Psoas muscle (tissue), 8 donors: Measurements from ENCODE around the gene NPLOC4. TPM values are rescaled to one million over a fixed set of nuclear protein-coding genes. Genes with fewer than 3 reads are reported as not detected.

Experiments used
- ATAC-seq, 4 donors: fragments of 200-7000 bp; cut with Tn5 transposase; one replicate each; pipeline ENCODE4 v1.9.1; 2020; ENCODE audit warnings: moderate library complexity in 3 of 4, mild to moderate bottlenecking in 2 of 4
- DNase-seq, 2 donors: peaks; one replicate each; pipeline ENCODE4 v3.0.0-alpha.2; 2020
- H3K27ac ChIP-seq: fragments of 200-600 bp; one replicate; pipeline ENCODE4 v1.8.0; 2022
- H3K27me3 ChIP-seq, 3 donors: fragments of 200-600 bp in 1 of 3; one replicate each; pipeline versions ENCODE4 v1.6.1 to v1.8.0; 2013 to 2022; ENCODE audit warnings: low read length in 2 of 3, mild to moderate bottlenecking in 2 of 3, moderate library complexity in 1 of 3; ENCODE audit not compliant: insufficient read depth in 3 of 3
- H3K36me3 ChIP-seq, 2 donors: fragments of 200-600 bp in 1 of 2; one replicate each; pipeline versions ENCODE4 v1.6.1 to v1.8.0; 2013 to 2022; ENCODE audit warnings: low read depth in 1 of 2, mild to moderate bottlenecking in 1 of 2, moderate library complexity in 1 of 2; ENCODE audit not compliant: insufficient read depth in 1 of 2
- H3K4me1 ChIP-seq: fragments of 200-600 bp; one replicate; pipeline ENCODE4 v1.8.0; 2022
- H3K4me3 ChIP-seq: fragments of 200-600 bp; one replicate; pipeline ENCODE4 v1.8.0; 2022; ENCODE audit warnings: mild to moderate bottlenecking
- H3K9me3 ChIP-seq: fragments of 200-600 bp; one replicate; pipeline ENCODE4 v1.8.0; 2022
- WGBS, 3 donors: extraction: QIAGEN DNeasy Blood & Tissue Kit; methylation state at CpG; one replicate each; pipeline versions ENCODE4 v1.1.6 to v1.1.7; 2013; 5-methylcytosine and 5-hydroxymethylcytosine counted together
- intact Hi-C, 2 donors: fragments of 100-400 bp; cut with DNase I; formaldehyde crosslinking; loops; one replicate each; pipeline versions ENCODE4 v1.11.0 to v1.14.2; 2022
- polyA plus RNA-seq, 3 donors: library from polyadenylated mRNA; stranded (reverse); fragments of 200-250 nt; gene quantifications; one replicate each; pipeline ENCODE4 v1.2.3, GENCODE V29; 2013
- total RNA-seq, 4 donors: library from RNA; stranded (reverse); fragmentation: NEBNext Ultra II Directional in 2 of 4; extraction: Animal tissue kit (Norgen Biotek cat#: 25700) in 2 of 4; gene quantifications; one replicate each; pipeline versions ENCODE4 v1.2.1 to v1.2.4, GENCODE V29; 2021 to 2023
- TF ChIP-seq, protein P1 (sequence below): fragments of 200-600 bp; IDR thresholded peaks from one replicate; pipeline ENCODE4 v1.8.0; 2022; ENCODE audit warnings: antibody characterized with exemption
- donor health status: healthy with polysubstance abuse.
- donor health status: DM: no; HTN: no; CAD: no; lungs with moderate emphysema.
- donor health status: Bipolar disorder and iron deficiency.
- donor health status: healthy.
- donor health status: DM: yes; HTN: yes; CAD: no.
- donor health status: DM: no; HTN: no; CAD: no.
- donor health status: DM: no; HTN: no; CAD: no.
- donor health status: DM: yes; HTN: yes; CAD: no.

NPLOC4 gene
- total and polyA plus RNA-seq, 7 donors: 87.3 to 414 (median 204) TPM

- Histone ChIP-seq H3K9me3 (no peaks in the 10 kb centered on the region), H3K27ac (peak within 1 kb of the TSS; percentile 84), H3K4me1 (peaks cover 15% of the 10 kb centered on the region), H3K4me3 (peak within 1 kb of the TSS; percentile 97), H3K27me3 (no peaks in the 10 kb centered on the region), H3K36me3 (peaks cover 8 to 41% of the 10 kb centered on the region in 2 donors)
- TF ChIP-seq, protein P1, sequence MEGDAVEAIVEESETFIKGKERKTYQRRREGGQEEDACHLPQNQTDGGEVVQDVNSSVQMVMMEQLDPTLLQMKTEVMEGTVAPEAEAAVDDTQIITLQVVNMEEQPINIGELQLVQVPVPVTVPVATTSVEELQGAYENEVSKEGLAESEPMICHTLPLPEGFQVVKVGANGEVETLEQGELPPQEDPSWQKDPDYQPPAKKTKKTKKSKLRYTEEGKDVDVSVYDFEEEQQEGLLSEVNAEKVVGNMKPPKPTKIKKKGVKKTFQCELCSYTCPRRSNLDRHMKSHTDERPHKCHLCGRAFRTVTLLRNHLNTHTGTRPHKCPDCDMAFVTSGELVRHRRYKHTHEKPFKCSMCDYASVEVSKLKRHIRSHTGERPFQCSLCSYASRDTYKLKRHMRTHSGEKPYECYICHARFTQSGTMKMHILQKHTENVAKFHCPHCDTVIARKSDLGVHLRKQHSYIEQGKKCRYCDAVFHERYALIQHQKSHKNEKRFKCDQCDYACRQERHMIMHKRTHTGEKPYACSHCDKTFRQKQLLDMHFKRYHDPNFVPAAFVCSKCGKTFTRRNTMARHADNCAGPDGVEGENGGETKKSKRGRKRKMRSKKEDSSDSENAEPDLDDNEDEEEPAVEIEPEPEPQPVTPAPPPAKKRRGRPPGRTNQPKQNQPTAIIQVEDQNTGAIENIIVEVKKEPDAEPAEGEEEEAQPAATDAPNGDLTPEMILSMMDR: no peak
- peak; percentile 98 to 99 for DNase-seq
- 0 to 1% (median 0%) methylated on average over 67 to 112 of the region's 112 CpGs for WGBS, 3 donors
- ATAC-seq: peak; percentile 98 to 99 (median 98)
- intact Hi-C loops: loop anchor here in 1 of 2 donors (5.0 kb wide), 1 partner anchor 47 kb away; the partner anchor contains the start of genes NPLOC4 and TSPAN10
Observed at GRCh38 chr17:81683584-81684441, 46.9 kb upstream of the NPLOC4 start, which contains the start of the genes ARL16 and HGS. ARL16 (minus strand) TSS chr17:81683797; CDS start chr17:81683753, 44 bp downstream. HGS (plus strand) TSS chr17:81684011; CDS start chr17:81684067, 56 bp downstream.

GRCh38 chr17:81683208-81683583 lies 46.3 kb upstream of the NPLOC4 start:
- Histone ChIP-seq H3K27me3 (no peaks in the 10 kb centered on the region), H3K4me3 (peak overlapping the region; percentile 97), H3K27ac (peak overlapping the region; percentile 84), H3K9me3 (no peaks in the 10 kb centered on the region), H3K4me1 (peaks cover 15% of the 10 kb centered on the region), H3K36me3 (peaks cover 8 to 35% of the 10 kb centered on the region in 2 donors)
- WGBS, 3 donors: 0 to 1% (median 1%) methylated on average over 33 to 37 of the region's 37 CpGs
- DNase-seq (no peak), ATAC-seq (peak in 1 of 4 donors; percentile 4)
- intact Hi-C loops: loop anchor here in 1 of 2 donors (5.0 kb wide), 1 partner anchor 46 kb away; the partner anchor contains the start of genes NPLOC4 and TSPAN10
- TF ChIP-seq, protein P1: no peak

DNA sequence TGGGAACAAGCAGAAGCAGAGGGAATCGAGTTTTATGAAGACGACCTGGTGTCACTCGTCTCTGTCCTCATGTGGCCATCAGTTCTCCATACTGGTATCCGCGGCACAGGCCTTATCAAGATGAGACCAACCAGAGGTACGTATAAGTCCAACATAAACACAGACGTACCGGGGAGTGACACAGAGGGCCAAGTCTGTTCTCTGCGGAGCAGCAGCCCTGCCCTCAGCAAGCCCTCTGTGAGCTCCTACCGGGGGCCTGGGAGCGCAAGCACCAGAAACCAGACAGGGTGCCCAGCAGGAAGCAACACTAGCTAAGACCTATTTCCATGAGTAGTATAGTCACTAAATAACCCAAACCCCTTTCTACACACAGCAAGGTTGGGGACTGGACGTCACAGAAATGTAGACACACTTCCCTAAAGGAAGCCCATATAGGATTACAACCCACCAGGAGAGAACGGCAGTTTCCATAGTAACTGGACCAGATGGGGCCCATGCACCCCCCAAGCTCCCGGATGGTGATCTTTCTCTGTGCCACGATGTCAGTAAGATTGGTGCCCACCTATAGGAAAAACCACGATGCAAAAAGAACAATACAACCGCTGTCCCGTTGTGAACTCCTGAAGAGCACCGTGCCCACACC lies 45.8 kb upstream of the NPLOC4 start:
- Histone ChIP-seq H3K4me1 (peaks cover 15% of the 10 kb centered on the region), H3K9me3 (no peaks in the 10 kb centered on the region), H3K4me3 (peak overlapping the region; percentile 97), H3K36me3 (peaks cover 4 to 30% of the 10 kb centered on the region in 2 donors), H3K27me3 (no peaks in the 10 kb centered on the region), H3K27ac (peak overlapping the region; percentile 84)
- WGBS, 3 donors: 39 to 41% (median 41%) methylated on average over 19 of the region's 19 CpGs
- DNase-seq (no peak), ATAC-seq (no peak)
- TF ChIP-seq, protein P1: no peak
- intact Hi-C loops: loop anchor here in 1 of 2 donors (5.0 kb wide), 1 partner anchor 45 kb away; the partner anchor contains the start of genes NPLOC4 and TSPAN10

- H3K4me1 ChIP-seq: peaks cover 15% of the 10 kb centered on the region
- no peak overlapping the region for H3K4me3 ChIP-seq
- DNase-seq: peak in 1 of 2 donors; percentile 50
- ATAC-seq: no peak
- H3K9me3 ChIP-seq: no peaks in the 10 kb centered on the region
- H3K36me3 ChIP-seq: peaks cover 0 to 19% of the 10 kb centered on the region in 2 donors
- intact Hi-C loops: loop anchor here in 1 of 2 donors (5.0 kb wide), 1 partner anchor 44 kb away; the partner anchor contains the start of genes NPLOC4 and TSPAN10
- TF ChIP-seq, protein P1: no peak
- H3K27ac ChIP-seq: no peak overlapping the region
- no peaks in the 10 kb centered on the region for H3K27me3 ChIP-seq
- 45 to 50% (median 46%) methylated on average over 12 to 17 of the region's 17 CpGs for WGBS, 3 donors
Observed at GRCh38 chr17:81681672-81682071, 44.8 kb upstream of the NPLOC4 start.
